ENCODE measurements around the gene ETS2.

DNA sequence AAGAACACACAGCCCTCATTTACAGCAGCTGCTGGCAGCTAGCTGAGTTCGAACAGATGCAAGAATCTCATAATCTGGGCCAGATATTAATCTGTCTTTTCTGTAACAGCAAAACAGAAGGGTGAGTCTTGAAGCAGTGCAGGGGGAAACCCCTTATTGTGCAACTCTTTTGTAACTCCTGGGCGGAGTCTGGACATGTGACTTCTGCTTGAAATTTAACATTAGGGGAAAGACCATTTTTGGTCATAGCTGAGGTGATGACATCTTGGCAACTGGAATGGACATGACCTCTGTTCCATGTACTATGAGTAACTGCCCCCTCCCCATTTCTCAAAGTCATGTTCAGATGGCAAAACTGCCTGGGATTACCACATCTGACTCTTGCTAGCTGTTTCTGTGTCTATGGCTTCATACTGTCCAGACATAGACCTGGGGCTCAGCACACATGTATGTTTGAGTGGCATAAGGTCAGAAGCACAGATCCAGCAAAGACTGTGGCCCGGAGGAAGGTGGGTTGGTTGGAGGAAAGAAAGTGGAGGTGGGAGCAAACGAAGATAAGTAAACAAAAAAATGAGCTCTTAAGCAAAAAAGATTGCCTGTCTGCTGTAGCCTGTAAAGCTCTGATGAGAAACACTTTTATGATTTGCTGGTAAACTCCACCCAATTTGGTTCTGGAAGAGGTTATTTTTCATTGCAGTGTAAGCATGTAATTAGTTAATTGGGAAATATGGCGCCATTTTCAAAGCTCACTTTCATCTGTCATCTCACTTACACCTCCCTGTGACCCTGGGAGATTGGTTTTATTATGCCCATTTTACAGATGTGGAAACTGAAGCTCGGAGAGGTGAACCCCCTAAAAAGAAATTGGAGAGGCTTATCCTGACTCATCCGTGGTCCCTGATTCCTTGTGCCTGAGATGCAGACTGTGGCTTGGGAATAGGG lies 26.1 kb downstream of the ETS2 start:
- no peak for TF ChIP-seq POLR2A (IDR thresholded peaks at IDR 0.05)
- TF ChIP-seq, protein P1, sequence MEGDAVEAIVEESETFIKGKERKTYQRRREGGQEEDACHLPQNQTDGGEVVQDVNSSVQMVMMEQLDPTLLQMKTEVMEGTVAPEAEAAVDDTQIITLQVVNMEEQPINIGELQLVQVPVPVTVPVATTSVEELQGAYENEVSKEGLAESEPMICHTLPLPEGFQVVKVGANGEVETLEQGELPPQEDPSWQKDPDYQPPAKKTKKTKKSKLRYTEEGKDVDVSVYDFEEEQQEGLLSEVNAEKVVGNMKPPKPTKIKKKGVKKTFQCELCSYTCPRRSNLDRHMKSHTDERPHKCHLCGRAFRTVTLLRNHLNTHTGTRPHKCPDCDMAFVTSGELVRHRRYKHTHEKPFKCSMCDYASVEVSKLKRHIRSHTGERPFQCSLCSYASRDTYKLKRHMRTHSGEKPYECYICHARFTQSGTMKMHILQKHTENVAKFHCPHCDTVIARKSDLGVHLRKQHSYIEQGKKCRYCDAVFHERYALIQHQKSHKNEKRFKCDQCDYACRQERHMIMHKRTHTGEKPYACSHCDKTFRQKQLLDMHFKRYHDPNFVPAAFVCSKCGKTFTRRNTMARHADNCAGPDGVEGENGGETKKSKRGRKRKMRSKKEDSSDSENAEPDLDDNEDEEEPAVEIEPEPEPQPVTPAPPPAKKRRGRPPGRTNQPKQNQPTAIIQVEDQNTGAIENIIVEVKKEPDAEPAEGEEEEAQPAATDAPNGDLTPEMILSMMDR (IDR thresholded peaks at IDR 0.05), result no peak
